Suprapubic skin (tissue), 3 donors: ENCODE measurements around the gene TAF11L10.
"Not testable (repeated sequence)": the region's sequence is repeated elsewhere in the genome, so short reads cannot be mapped to it uniquely, and the experiment has no call there.

ENCODE experiments used
- POLR2A ChIP-seq, 2 donors: fragments of 450-650 bp; IDR thresholded peaks; one replicate each; pipeline ENCODE4 v1.6.1; 2017; ENCODE audit warnings: antibody characterized with exemption in 2 of 2, mild to moderate bottlenecking in 2 of 2, moderate library complexity in 2 of 2
- TF ChIP-seq, protein P1 (sequence below), 2 donors: fragments of 200-600 bp in 1 of 2; fragments of 450-650 bp in 1 of 2; sonication (generic) in 1 of 2; IDR thresholded peaks; one replicate each; pipeline ENCODE4 v1.5.1; 2016 to 2019; ENCODE audit warnings: antibody characterized with exemption in 2 of 2, mild to moderate bottlenecking in 1 of 2, moderate library complexity in 1 of 2

DNA sequence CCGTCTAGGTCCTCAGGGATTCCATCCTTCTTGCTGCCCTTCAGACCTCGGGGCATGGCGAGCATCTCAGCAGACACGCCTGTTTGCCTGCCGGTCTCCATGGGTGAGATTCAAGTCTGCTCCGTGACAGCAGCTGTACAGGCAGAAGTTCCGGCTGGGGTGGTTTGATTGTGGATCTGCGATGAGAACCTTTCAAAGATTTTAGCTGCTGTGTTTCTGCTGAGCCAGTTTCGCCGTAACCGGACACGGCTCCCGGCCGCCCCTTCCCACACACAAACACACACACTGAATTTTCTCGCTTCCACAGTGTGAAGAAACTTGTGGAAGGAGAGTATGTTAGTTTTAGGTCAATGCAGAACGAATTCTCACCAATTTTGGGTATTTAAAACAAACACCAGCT lies 6.8 kb downstream of the TAF11L10 start, which contains the start of gene TAF11L8:
- not testable (repeated sequence) for TF ChIP-seq POLR2A (IDR thresholded peaks at IDR 0.05)
- TF ChIP-seq, protein P1, sequence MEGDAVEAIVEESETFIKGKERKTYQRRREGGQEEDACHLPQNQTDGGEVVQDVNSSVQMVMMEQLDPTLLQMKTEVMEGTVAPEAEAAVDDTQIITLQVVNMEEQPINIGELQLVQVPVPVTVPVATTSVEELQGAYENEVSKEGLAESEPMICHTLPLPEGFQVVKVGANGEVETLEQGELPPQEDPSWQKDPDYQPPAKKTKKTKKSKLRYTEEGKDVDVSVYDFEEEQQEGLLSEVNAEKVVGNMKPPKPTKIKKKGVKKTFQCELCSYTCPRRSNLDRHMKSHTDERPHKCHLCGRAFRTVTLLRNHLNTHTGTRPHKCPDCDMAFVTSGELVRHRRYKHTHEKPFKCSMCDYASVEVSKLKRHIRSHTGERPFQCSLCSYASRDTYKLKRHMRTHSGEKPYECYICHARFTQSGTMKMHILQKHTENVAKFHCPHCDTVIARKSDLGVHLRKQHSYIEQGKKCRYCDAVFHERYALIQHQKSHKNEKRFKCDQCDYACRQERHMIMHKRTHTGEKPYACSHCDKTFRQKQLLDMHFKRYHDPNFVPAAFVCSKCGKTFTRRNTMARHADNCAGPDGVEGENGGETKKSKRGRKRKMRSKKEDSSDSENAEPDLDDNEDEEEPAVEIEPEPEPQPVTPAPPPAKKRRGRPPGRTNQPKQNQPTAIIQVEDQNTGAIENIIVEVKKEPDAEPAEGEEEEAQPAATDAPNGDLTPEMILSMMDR (IDR thresholded peaks at IDR 0.05), result not testable (repeated sequence)
